Measurements from ENCODE around the gene TWIST2.

- TF ChIP-seq, protein P1, sequence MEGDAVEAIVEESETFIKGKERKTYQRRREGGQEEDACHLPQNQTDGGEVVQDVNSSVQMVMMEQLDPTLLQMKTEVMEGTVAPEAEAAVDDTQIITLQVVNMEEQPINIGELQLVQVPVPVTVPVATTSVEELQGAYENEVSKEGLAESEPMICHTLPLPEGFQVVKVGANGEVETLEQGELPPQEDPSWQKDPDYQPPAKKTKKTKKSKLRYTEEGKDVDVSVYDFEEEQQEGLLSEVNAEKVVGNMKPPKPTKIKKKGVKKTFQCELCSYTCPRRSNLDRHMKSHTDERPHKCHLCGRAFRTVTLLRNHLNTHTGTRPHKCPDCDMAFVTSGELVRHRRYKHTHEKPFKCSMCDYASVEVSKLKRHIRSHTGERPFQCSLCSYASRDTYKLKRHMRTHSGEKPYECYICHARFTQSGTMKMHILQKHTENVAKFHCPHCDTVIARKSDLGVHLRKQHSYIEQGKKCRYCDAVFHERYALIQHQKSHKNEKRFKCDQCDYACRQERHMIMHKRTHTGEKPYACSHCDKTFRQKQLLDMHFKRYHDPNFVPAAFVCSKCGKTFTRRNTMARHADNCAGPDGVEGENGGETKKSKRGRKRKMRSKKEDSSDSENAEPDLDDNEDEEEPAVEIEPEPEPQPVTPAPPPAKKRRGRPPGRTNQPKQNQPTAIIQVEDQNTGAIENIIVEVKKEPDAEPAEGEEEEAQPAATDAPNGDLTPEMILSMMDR (IDR thresholded peaks at IDR 0.05; ENCODE audit: poor library complexity, severe bottlenecking) = no peak
- TF ChIP-seq RAD21 (conservative IDR thresholded peaks at IDR 0.05) = no peak
- no peak for TF ChIP-seq POLR2AphosphoS5 (IDR thresholded peaks at IDR 0.05)
- TF ChIP-seq SMC3 (conservative IDR thresholded peaks at IDR 0.05; ENCODE audit: poor library complexity) = no peak
- no peak for TF ChIP-seq EZH2 (IDR thresholded peaks at IDR 0.05; ENCODE audit: borderline replicate concordance, insufficient read depth, low read length, poor library complexity, severe bottlenecking)
Measured at GRCh38 chr2:238873381-238873801, 25.5 kb downstream of the TWIST2 start.

Data from neural cell (in vitro differentiated cells).